Activated CD8-positive, alpha-beta memory T cell treated with anti-CD3 and anti-CD28 coated beads for 24 hours (primary cell): ENCODE data around the gene CPB1.

Experiments
- DNase-seq: peaks from one replicate; pipeline ENCODE4 v3.0.0-alpha.2; 2020

The CPB1 gene

DNA sequence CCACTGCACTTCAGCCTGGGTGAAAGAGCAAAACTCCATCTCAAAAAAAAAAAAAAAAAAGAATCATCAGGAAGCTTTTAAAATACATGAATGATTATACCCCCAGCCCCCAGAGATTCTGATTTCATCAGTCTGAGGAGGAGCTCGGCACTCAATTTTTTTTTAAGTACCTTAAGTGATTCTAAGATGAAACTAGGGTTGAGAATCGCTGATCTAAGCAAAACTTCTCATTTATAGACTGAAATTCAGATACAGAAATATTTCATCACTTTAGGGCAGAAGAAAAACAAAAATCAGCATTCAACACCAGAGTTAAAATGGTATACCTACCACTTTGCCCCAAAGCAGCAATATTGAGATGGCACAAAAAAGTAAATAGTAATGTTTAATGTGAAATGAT is 62.2 kb downstream of the CPB1 start:
- DNase-seq = no peak

DNA sequence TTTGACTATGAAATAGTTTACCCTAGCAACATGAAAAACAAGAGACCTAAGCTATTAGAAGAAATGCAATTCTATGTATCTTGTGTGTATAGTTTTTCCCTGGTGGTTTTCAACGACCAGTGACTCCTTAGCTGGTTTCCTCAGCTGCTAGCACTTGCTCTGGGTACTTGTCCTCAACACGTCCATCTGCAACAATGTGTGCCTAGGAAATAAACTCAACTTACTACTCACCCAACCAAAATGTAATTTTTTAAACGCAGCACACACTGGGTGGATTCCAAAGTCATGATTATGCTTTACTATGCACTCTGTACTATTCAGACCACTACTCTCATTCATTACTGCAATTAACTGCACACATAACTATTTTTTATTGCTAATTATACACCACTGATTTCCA is 68.5 kb downstream of the CPB1 start:
- DNase-seq = no peak

DNA sequence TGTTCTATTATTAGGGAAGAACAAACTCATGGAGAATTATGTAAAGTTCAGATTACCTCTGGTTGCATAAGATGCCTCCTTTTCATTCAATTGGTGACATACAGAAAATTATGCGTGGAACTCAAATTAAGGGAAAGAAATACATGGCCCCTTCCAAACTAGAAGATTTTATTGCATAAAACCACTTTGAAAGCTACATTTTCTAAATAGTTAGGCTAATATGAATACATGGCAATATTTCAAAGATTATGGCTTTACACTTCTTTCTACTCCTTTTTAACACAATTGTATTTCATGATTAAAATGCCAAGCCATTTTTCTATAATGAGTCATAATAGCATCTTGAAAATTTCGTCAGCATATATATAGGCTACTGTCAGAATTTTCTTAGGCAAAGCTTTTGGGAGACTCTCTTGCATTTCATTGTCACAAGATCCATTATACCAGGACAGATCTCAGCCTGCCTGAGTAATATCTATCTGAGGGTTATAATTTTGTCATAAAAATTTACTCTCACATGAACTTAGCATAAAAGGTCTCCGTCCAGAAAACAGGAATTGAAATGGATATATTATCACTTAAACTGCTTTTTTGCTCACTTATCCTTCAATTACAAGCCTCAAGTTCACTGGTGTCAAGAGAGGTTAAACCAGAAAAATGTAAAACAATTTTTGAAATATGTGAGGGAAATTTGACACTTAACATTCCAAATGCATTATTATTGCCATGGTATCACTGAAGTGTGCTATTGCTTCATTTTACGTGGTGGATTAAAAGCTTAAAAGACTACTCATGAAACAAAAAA is 74.6 kb downstream of the CPB1 start:
- DNase-seq = no peak

DNA sequence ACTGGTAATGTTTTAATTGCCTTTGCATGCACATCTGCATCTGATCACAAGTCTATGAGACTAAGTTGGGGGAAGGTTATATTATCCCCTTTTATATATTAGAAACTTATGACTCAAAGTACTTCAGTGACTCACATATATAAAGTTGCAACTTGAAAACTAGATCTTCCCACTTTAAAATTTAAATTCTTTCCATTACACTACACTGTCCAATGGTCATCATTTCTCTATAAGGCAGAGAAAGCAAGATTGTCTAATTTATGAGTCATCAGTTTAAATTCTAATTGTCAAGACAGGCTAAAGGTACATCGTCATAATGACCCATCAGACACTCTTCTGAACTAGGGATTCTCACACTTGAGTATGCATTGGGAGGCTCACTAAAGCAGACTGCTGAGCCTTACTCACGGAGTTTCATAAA is 75.4 kb downstream of the CPB1 start:
- no peak for DNase-seq

DNA sequence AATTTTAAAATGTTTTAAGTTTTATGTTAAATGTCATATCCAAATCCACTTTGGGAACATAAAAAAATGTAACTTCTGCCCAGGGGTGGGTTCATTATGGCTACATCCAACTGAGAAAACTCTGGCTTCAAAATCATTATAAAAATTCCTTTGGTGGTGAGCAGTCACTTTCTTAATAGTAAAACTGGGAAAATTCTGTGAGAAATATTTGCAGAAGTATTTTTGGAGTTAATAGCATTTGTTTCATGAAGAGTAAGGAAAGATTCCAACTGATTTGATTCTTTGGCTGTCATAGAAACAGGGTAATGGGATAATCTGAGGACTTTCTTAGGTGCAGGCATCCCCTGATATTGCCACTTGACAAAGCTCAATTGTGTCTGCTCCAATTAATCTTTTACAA is 76.3 kb downstream of the CPB1 start:
- no peak for DNase-seq

DNA sequence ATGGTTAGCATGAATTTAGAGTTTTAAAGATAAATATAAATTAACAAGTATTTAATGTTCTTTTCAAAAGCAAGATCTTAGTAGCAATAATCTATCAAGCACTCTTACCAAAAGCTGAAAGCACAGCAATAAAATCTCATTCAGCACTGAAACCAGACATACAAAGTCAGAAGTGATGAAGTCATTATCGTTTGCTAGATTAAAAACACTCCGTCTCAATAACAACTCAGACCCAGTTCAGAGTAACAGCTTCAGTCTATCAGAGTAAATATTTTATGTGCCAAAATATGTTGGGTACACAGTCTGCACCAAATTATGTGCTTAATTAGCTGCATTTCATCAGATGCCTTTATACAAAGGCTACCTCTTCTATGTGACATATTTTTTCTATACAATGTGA is 79.1 kb downstream of the CPB1 start:
- no peak for DNase-seq
